Esophagus squamous epithelium (tissue), 5 donors: ENCODE data around the gene GDAP1L1. TPM values are rescaled to one million over a fixed set of nuclear protein-coding genes. Genes with fewer than 3 reads are reported as not detected.

Experiments
- DNase-seq: peaks from one replicate; lab custom pipeline; 2025; lab: John Stamatoyannopoulos, UW
- H3K27ac ChIP-seq, 4 donors: fragments of 200-600 bp; sonication (generic); one replicate each; pipeline ENCODE4 v1.5.1; 2016 to 2019; ENCODE audit warnings: mild to moderate bottlenecking in 1 of 4
- H3K27me3 ChIP-seq, 4 donors: fragments of 200-600 bp; sonication (generic); 1 replicate in 3 of 4; 2 replicates in 1 of 4; pipeline versions ENCODE4 v1.5.1 to v1.6.0; 2017 to 2021; ENCODE audit warnings: antibody characterized with exemption in 1 of 4
- H3K36me3 ChIP-seq, 3 donors: fragments of 200-600 bp; sonication (generic); one replicate each; pipeline ENCODE4 v1.5.1; 2016 to 2019
- H3K4me1 ChIP-seq, 3 donors: fragments of 200-600 bp; sonication (generic); one replicate each; pipeline ENCODE4 v1.5.1; 2017 to 2019
- H3K4me3 ChIP-seq, 4 donors: fragments of 200-600 bp; sonication (generic); 1 replicate in 3 of 4; 2 replicates in 1 of 4; pipeline ENCODE4 v1.5.1; 2016 to 2019; ENCODE audit warnings: mild to moderate bottlenecking in 2 of 4, moderate library complexity in 1 of 4
- H3K9me3 ChIP-seq, 3 donors: fragments of 200-600 bp; sonication (generic); one replicate each; pipeline ENCODE4 v1.5.1; 2016 to 2019
- POLR2A ChIP-seq, 4 donors: fragments of 450-650 bp; IDR thresholded peaks; one replicate each; pipeline ENCODE4 v1.6.1; 2017; ENCODE audit warnings: antibody characterized with exemption in 4 of 4, mild to moderate bottlenecking in 4 of 4, moderate library complexity in 3 of 4
- WGBS, 2 donors: methylation state at CpG; one replicate each; pipeline ENCODE4 v1.1.5; 2018; 5-methylcytosine and 5-hydroxymethylcytosine counted together
- intact Hi-C: fragments of 100-400 bp; cut with DNase I; formaldehyde crosslinking; loops from one replicate; pipeline ENCODE4 v1.15.0; 2022
- total RNA-seq, 4 donors: library from RNA; depleted of rRNA; stranded (reverse); fragments of >200 nt; gene quantifications; one replicate each; pipeline ENCODE4 v1.1.0, GENCODE V29; 2016
- TF ChIP-seq, protein P1 (sequence below), 6 experiments: fragments of 450-650 bp in 4 of 6; fragments of 200-600 bp in 2 of 6; sonication (generic) in 2 of 6; IDR thresholded peaks; one replicate each; pipeline ENCODE4 v1.5.1; 2016 to 2019; ENCODE audit warnings: antibody characterized with exemption in 6 of 6, mild to moderate bottlenecking in 4 of 6, moderate library complexity in 4 of 6
- donor health status: DM: yes; HTN: yes; CAD: no.

GDAP1L1 gene
- total RNA-seq, 4 donors from 2014 or later: not detected

DNA sequence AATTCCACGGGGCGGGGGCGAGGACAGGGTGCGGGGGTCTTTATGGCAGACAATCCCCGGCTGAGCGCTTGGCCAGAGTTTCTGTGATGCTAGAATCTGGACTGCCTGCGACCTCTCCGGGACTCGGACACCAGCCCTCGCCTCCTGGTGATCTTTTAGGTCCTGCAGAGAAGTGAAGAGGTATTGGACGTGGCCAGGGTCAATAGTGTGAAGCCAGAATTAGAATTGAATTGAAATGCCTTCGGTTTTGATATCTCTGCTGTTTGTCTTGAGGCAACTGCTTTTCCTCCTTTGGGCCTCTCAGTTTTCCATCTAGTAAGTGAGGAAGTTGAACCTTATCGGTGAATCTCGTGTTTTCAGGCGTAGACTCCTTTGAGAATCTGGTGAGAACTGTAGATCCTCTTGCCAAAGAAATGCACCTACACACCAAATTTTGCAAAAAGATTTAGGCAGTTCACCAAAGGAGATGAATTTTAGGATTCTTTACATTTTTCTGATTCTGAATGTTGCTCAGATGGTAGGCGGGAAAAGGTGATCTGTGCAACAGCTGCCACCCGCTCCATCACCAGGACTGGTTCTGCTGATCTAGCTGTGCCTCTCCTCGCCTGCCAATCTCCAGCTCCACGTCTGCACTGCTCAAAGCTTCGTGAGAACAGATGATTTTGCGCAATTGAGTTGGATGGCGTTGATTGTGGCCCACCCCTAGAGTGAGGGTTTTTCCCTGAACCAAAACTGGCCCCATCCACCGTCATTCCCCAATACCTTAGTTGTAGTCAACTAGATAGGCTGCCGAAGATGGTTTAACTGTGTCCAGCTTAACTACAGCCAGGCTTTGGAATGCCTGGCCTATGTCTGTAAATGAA is 35.7 kb upstream of the GDAP1L1 start:
- intact Hi-C loops: loop anchor here (10.0 kb wide), 2 partner anchors 253 to 403 kb away; no protein-coding TSS in a partner anchor

DNA sequence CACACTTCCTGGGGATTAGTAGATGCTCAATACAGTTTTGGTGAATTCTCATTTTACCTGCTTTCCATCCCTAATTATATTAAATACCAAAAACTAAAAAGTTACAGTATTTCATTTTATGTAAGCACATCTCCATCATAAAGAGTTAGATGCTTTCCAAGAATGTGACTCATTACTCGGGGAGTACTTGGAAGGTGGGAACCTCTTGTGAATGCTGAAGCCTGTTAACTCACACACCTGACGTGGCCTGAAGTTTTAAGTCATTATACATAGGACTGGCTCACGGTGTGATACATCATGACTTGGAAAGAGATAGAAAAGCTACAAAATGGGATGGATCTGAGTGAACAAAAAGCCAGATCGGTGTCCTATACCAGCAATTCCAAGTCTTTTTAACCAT is 34.3 kb upstream of the GDAP1L1 start:
- DNase-seq: no peak
- intact Hi-C loops: loop anchor here (10.0 kb wide), 2 partner anchors 252 to 402 kb away; no protein-coding TSS in a partner anchor
- H3K36me3 ChIP-seq: peaks cover 0 to 8% (median 0%) of the 10 kb centered on the region in 3 donors
- no peaks in the 10 kb centered on the region for H3K27me3 ChIP-seq
- no peak for TF ChIP-seq POLR2A (IDR thresholded peaks at IDR 0.05)
- TF ChIP-seq, protein P1, sequence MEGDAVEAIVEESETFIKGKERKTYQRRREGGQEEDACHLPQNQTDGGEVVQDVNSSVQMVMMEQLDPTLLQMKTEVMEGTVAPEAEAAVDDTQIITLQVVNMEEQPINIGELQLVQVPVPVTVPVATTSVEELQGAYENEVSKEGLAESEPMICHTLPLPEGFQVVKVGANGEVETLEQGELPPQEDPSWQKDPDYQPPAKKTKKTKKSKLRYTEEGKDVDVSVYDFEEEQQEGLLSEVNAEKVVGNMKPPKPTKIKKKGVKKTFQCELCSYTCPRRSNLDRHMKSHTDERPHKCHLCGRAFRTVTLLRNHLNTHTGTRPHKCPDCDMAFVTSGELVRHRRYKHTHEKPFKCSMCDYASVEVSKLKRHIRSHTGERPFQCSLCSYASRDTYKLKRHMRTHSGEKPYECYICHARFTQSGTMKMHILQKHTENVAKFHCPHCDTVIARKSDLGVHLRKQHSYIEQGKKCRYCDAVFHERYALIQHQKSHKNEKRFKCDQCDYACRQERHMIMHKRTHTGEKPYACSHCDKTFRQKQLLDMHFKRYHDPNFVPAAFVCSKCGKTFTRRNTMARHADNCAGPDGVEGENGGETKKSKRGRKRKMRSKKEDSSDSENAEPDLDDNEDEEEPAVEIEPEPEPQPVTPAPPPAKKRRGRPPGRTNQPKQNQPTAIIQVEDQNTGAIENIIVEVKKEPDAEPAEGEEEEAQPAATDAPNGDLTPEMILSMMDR (IDR thresholded peaks at IDR 0.05): no peak
- 44 to 48% methylated on average over 4 of the region's 4 CpGs for WGBS, 2 donors
- H3K4me3 ChIP-seq: no peak overlapping the region
- peak overlapping the region in 1 of 4 donors; percentile 99 for H3K27ac ChIP-seq
- peaks cover 7 to 50% (median 24%) of the 10 kb centered on the region in 3 donors for H3K4me1 ChIP-seq
- H3K9me3 ChIP-seq: no peaks in the 10 kb centered on the region

More for the DNA sequence above, 35.7 kb upstream of the GDAP1L1 start:
- no peak for TF ChIP-seq POLR2A (IDR thresholded peaks at IDR 0.05)
- TF ChIP-seq, protein P1 (IDR thresholded peaks at IDR 0.05): peak in 1 of 6 experiments; percentile 0
- peak overlapping the region; percentile 97 to 100 (median 99) for H3K27ac ChIP-seq
- 10% methylated on average over 11 to 24 of the region's 24 CpGs for WGBS, 2 donors
- H3K4me1 ChIP-seq: peaks cover 7 to 56% (median 24%) of the 10 kb centered on the region in 3 donors
- H3K9me3 ChIP-seq: no peaks in the 10 kb centered on the region
- no peak for DNase-seq
- peaks cover 0 to 10% (median 0%) of the 10 kb centered on the region in 3 donors for H3K36me3 ChIP-seq
- H3K4me3 ChIP-seq: peak overlapping the region; percentile 76 to 98 (median 91)
- no peaks in the 10 kb centered on the region for H3K27me3 ChIP-seq

DNA sequence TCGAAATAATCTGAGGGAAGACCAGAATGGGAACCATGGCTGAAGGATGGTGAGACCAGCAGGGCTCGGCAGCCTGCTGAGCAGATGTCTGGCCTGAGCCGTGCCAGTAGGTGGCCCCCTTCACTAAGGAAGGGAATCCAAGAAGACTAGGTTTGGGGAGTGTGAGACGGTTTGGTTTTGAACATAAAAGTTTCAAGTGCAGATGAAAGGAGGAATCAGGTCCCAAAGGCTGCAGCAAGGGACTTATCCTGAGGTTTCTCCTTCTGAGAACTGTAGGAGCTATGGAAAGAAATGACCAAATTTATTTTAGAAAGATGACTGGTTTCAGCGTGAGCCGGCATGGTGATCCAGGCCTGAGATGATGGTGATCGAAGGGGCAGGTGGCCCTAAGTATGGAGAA is 32.0 kb upstream of the GDAP1L1 start:
- TF ChIP-seq POLR2A (IDR thresholded peaks at IDR 0.05): no peak
- TF ChIP-seq, protein P1 (IDR thresholded peaks at IDR 0.05): peak in 5 of 6 experiments; percentile 57 to 80 (median 66)
- Histone ChIP-seq H3K36me3 (peaks cover 0 to 8% (median 0%) of the 10 kb centered on the region in 3 donors), H3K4me3 (no peak overlapping the region), H3K4me1 (peaks cover 0 to 31% (median 7%) of the 10 kb centered on the region in 3 donors), H3K27ac (no peak overlapping the region), H3K9me3 (no peaks in the 10 kb centered on the region), H3K27me3 (no peaks in the 10 kb centered on the region)
- 49 to 54% methylated on average over 7 of the region's 7 CpGs for WGBS, 2 donors
- no peak for DNase-seq
- intact Hi-C loops: loop anchor here (10.0 kb wide), 2 partner anchors 250 to 400 kb away; no protein-coding TSS in a partner anchor

DNA sequence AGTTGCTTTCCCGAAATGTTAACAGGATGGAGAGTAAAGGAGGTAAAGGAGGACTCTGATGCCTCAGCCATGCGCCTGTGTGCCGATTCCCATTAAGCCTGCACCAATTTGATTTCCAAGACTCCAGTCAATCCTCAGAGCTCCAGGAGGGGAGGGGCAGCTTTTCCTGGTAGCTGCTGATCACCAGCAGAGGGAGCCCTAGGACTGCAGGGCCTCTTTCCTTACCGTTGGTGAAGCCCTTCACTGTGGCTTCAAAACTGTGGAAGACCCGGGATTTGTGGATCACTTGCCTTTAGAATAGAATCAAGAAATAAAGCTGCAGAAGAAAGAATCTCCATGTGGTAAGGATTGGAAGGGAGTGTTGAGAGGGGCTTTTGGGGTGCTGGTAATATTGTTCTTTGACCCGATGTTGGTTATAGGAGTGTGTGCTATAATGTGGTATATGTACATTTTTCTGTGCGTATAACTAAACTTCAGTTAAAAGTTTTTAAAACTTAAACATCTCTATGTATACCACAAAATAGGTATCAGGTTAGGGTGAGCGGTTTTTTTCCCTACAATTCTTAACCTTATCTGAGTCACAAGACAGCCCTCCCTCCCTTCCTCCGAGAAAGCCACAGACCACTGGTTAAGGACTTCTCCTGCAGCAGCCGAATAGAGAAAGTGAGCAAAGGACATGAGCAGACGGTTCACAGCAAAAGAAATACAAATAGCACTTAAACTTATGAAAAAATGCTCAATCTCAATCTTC is 29.6 kb upstream of the GDAP1L1 start:
- Histone ChIP-seq H3K9me3 (no peaks in the 10 kb centered on the region), H3K27ac (no peak overlapping the region), H3K4me1 (peaks cover 0 to 17% (median 0%) of the 10 kb centered on the region in 3 donors), H3K27me3 (no peaks in the 10 kb centered on the region), H3K36me3 (peaks cover 0 to 8% (median 0%) of the 10 kb centered on the region in 3 donors), H3K4me3 (no peak overlapping the region)
- no peak for DNase-seq
- WGBS, 2 donors: 35 to 45% methylated on average over 10 of the region's 11 CpGs
- intact Hi-C loops: loop anchor here (2.0 to 10.0 kb wide), 3 partner anchors 93 to 397 kb away; partner anchors contain the start of gene FITM2
- no peak for TF ChIP-seq POLR2A (IDR thresholded peaks at IDR 0.05)
- TF ChIP-seq, protein P1 (IDR thresholded peaks at IDR 0.05): peak; percentile 55 to 92 (median 83)
